GM12864 (cell line): ENCODE data around the gene SEMA4D.

ENCODE experiments used
- DNase-seq: peaks from one replicate; pipeline ENCODE4 v3.0.0-alpha.2; 2011; ENCODE audit warnings: low read depth
- H3K4me3 ChIP-seq: 2 replicates; pipeline ENCODE4 v1.5.1; 2011; ENCODE audit warnings: mild to moderate bottlenecking, low read depth, low read length, control low read depth
- CTCF ChIP-seq: IDR thresholded peaks from 2 replicates; pipeline ENCODE4 v1.5.1; 2011; ENCODE audit warnings: low read depth, mild to moderate bottlenecking, moderate library complexity, low read length, control low read depth, inconsistent platforms; ENCODE audit errors: missing control alignments

The SEMA4D gene

GRCh38 chr9:89492586-89492985 is 5.3 kb downstream of the SEMA4D start:
- H3K4me3 ChIP-seq: no peak overlapping the region
- TF ChIP-seq CTCF: no peak
- DNase-seq: no peak

GRCh38 chr9:89491694-89492093 is 6.2 kb downstream of the SEMA4D start:
- H3K4me3 ChIP-seq: no peak overlapping the region
- no peak for TF ChIP-seq CTCF
- DNase-seq: no peak

- no peak for DNase-seq
- TF ChIP-seq CTCF: no peak
- no peak overlapping the region for H3K4me3 ChIP-seq
These were observed 8.1 kb downstream of the SEMA4D start for GRCh38 chr9:89489548-89490530.

- no peak overlapping the region for H3K4me3 ChIP-seq
- TF ChIP-seq CTCF: no peak
- DNase-seq: no peak
These were observed 9.0 kb downstream of the SEMA4D start for GRCh38 chr9:89488936-89489335.

- DNase-seq: no peak
- H3K4me3 ChIP-seq: no peak overlapping the region
- no peak for TF ChIP-seq CTCF
These were observed 9.8 kb downstream of the SEMA4D start for GRCh38 chr9:89488131-89488530.

GRCh38 chr9:89486681-89487080 is 11.2 kb downstream of the SEMA4D start:
- DNase-seq: no peak
- no peak overlapping the region for H3K4me3 ChIP-seq
- no peak for TF ChIP-seq CTCF
